DND-41 (cell line): ENCODE measurements around the gene CCHCR1.
"Not testable (repeated sequence)": the region's sequence is repeated elsewhere in the genome, so short reads cannot be mapped to it uniquely, and the experiment has no call there.

Source experiments
- ATAC-seq: fragments of 200-7000 bp; cut with Tn5 transposase; 3 replicates; pipeline ENCODE4 v1.9.1; 2021; ENCODE audit warnings: low read depth; ENCODE audit not compliant: insufficient read depth
- DNase-seq: peaks from one replicate; pipeline ENCODE4 v3.0.0-alpha.2; 2020
- H2AFZ ChIP-seq: 2 replicates; pipeline ENCODE4 v1.6.0; 2012; ENCODE audit warnings: low read depth, low read length
- H3K27ac ChIP-seq: 2 replicates; pipeline ENCODE4 v1.5.1; 2012; ENCODE audit warnings: low read length, inconsistent platforms
- H3K27me3 ChIP-seq: fragments of 200-600 bp; sonication (generic); 2 replicates; pipeline ENCODE4 v1.6.0; 2012; ENCODE audit warnings: low read length, mild to moderate bottlenecking, inconsistent platforms; ENCODE audit not compliant: insufficient read depth, poor library complexity
- H3K36me3 ChIP-seq: 2 replicates; pipeline ENCODE4 v1.5.1; 2012; ENCODE audit warnings: low read length, inconsistent platforms; ENCODE audit not compliant: insufficient read depth
- H3K4me1 ChIP-seq: 2 replicates; pipeline ENCODE4 v1.5.1; 2012; ENCODE audit warnings: mild to moderate bottlenecking, low read length; ENCODE audit not compliant: insufficient read depth
- H3K4me2 ChIP-seq: 2 replicates; pipeline ENCODE4 v1.6.0; 2012; ENCODE audit warnings: mild to moderate bottlenecking, moderate library complexity, low read length, inconsistent platforms; ENCODE audit not compliant: insufficient read depth
- H3K4me3 ChIP-seq, 2 experiments: fragments of 200-600 bp in 1 of 2; shearing (Covaris generic) in 1 of 2; 2 replicates each; pipeline ENCODE4 v1.5.1; 2012 to 2016; ENCODE audit warnings: inconsistent platforms in 2 of 2, low read length in 2 of 2, mild to moderate bottlenecking in 2 of 2, low read depth in 1 of 2, moderate library complexity in 1 of 2
- H3K79me2 ChIP-seq: 2 replicates; pipeline ENCODE4 v1.6.0; 2012; ENCODE audit warnings: low read length, inconsistent platforms; ENCODE audit not compliant: insufficient read depth
- H3K9ac ChIP-seq: 2 replicates; pipeline ENCODE4 v1.6.0; 2012; ENCODE audit warnings: low read depth, mild to moderate bottlenecking, inconsistent platforms, low read length, moderate library complexity
- H3K9me3 ChIP-seq: 2 replicates; pipeline ENCODE4 v1.5.1; 2012; ENCODE audit warnings: low read length, moderate library complexity, mild to moderate bottlenecking, inconsistent platforms; ENCODE audit not compliant: insufficient read depth, severe bottlenecking
- H4K20me1 ChIP-seq: 2 replicates; pipeline ENCODE4 v1.6.0; 2012; ENCODE audit warnings: low read length; ENCODE audit not compliant: insufficient read depth
- EZH2 ChIP-seq: IDR thresholded peaks from 3 replicates; pipeline ENCODE4 v1.6.1; 2012; ENCODE audit warnings: borderline replicate concordance, low read depth, mild to moderate bottlenecking, moderate library complexity, low read length, inconsistent platforms; ENCODE audit not compliant: severe bottlenecking
- TF ChIP-seq, protein P1 (sequence below): IDR thresholded peaks from 2 replicates; pipeline ENCODE4 v1.5.1; 2012; ENCODE audit warnings: borderline replicate concordance, low read length, moderate library complexity, mild to moderate bottlenecking; ENCODE audit not compliant: poor library complexity, severe bottlenecking; ENCODE audit errors: extremely low read depth

Gene CCHCR1

DNA sequence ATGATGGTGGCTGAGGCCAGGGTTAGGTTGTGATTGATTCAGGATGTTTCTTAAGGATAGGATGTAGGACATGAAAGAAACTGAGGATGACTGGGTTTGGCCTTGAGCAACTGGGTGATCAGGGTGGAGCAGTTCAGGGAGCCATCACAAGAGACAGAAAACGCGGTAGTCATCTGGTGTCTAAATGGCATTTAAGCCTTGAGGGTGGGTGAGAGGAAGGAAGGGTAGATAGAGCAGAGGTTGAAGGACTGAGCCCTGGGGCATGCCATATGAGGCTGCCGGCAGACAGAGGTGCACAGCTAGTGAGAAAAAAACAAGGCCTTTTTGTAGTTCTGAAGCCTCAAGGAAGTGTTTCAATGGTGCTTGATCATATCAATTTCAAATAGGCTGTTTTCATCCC is 11.0 kb upstream of the CCHCR1 start:
- Histone ChIP-seq H3K9me3 (no peaks in the 10 kb centered on the region), H3K4me1 (no peaks in the 10 kb centered on the region), H3K9ac (no peak overlapping the region), H3K4me2 (no peak overlapping the region), H3K27me3 (no peaks in the 10 kb centered on the region), H2AFZ (no peak overlapping the region), H3K79me2 (no peaks in the 10 kb centered on the region), H3K4me3 (no peak overlapping the region), H3K27ac (no peak overlapping the region), H3K36me3 (peaks cover 12% of the 10 kb centered on the region; the same call in 1 of the 2 replicates), H4K20me1 (peaks cover 3% of the 10 kb centered on the region; the same call in 1 of the 2 replicates)
- no peak for DNase-seq
- no peak for ATAC-seq
- TF ChIP-seq, protein P1, sequence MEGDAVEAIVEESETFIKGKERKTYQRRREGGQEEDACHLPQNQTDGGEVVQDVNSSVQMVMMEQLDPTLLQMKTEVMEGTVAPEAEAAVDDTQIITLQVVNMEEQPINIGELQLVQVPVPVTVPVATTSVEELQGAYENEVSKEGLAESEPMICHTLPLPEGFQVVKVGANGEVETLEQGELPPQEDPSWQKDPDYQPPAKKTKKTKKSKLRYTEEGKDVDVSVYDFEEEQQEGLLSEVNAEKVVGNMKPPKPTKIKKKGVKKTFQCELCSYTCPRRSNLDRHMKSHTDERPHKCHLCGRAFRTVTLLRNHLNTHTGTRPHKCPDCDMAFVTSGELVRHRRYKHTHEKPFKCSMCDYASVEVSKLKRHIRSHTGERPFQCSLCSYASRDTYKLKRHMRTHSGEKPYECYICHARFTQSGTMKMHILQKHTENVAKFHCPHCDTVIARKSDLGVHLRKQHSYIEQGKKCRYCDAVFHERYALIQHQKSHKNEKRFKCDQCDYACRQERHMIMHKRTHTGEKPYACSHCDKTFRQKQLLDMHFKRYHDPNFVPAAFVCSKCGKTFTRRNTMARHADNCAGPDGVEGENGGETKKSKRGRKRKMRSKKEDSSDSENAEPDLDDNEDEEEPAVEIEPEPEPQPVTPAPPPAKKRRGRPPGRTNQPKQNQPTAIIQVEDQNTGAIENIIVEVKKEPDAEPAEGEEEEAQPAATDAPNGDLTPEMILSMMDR = no peak
- TF ChIP-seq EZH2 = no peak

DNA sequence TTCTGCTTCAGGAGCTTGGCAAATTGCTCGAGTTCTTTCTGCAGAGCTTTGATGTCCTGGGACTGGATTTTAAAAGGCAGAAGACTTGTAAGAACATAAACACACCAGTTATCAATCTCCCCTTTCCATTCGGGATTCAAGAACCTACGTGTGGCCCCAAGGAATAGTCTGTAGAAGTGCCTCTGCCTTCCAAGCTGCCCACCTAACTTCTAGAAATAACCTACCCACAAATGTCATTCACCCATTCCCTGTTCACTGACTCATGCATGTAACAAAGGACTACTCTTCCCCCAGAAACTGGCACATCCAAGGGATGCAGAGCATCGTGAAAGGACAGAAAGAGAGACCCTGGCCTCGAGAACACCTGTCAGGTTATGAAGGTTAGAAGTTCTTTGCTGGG is 8.4 kb upstream of the CCHCR1 start:
- peaks cover 38% of the 10 kb centered on the region for H3K36me3 ChIP-seq
- H2AFZ ChIP-seq = no peak overlapping the region
- no peaks in the 10 kb centered on the region for H3K9me3 ChIP-seq
- H3K79me2 ChIP-seq = peaks cover 22% of the 10 kb centered on the region
- no peaks in the 10 kb centered on the region for H3K27me3 ChIP-seq
- H3K27ac ChIP-seq = no peak overlapping the region
- H3K4me1 ChIP-seq = peaks cover 22% of the 10 kb centered on the region
- DNase-seq (no peak), ATAC-seq (no peak)
- no peak overlapping the region for H3K4me3 ChIP-seq
- no peak overlapping the region for H3K9ac ChIP-seq
- H3K4me2 ChIP-seq = no peak overlapping the region
- TF ChIP-seq EZH2 = no peak
- TF ChIP-seq, protein P1 = no peak
- H4K20me1 ChIP-seq = peaks cover 21% of the 10 kb centered on the region; the same call in 1 of the 2 replicates

DNA sequence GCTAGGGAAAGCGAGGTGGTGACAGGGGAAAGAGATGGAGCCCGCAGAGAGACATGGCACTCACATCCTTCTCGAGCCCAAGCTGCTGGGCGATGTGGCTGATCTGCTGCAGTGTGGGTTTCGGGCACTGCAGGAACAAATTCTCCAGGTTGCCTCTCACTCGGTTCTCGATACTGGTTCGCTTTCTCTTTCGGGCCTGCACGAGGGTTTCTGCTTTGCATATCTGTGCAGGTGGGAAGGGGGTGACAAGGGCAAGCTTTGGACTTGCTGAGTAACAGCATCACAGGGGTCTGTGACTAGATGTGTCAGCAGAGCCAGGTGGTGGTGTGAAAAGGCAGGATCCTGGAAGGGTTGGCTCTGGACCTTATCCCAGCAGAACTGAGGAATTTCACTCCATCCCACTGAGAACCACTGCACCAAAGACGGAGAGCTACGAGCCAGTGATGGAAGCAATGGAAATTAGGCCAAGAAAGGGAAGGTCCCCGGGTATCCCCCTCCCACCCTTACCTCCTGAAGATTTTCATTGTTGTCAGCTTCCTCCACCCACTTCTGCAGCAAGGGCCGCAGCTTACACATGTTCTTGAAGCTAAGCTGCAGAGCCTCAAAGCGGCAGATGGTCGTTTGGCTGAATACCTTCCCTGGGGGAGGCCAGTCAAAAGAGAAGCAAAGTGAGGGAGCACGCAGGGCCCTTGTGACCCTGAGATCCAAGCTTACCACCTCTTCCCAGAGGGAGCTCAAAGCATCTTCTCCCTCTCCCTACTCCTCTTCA is 7.6 kb upstream of the CCHCR1 start:
- DNase-seq, H2AFZ ChIP-seq, H3K9ac ChIP-seq, H3K27ac ChIP-seq, H3K27me3 ChIP-seq, ATAC-seq, H3K9me3 ChIP-seq, H3K4me3 ChIP-seq, H3K4me2 ChIP-seq: not testable (repeated sequence)
- H4K20me1 ChIP-seq = peaks cover 21% of the 10 kb centered on the region; the same call in 1 of the 2 replicates
- H3K79me2 ChIP-seq = peaks cover 29% of the 10 kb centered on the region
- H3K36me3 ChIP-seq = peaks cover 44% of the 10 kb centered on the region
- H3K4me1 ChIP-seq = peaks cover 29% of the 10 kb centered on the region

GRCh38 chr6:31164475-31165063 is 7.0 kb upstream of the CCHCR1 start:
- not testable (repeated sequence) for H3K9me3 ChIP-seq, H3K27ac ChIP-seq, H3K9ac ChIP-seq, H3K4me3 ChIP-seq, ATAC-seq, H2AFZ ChIP-seq, DNase-seq, H3K4me2 ChIP-seq, H3K27me3 ChIP-seq
- peaks cover 50% of the 10 kb centered on the region for H3K36me3 ChIP-seq
- H4K20me1 ChIP-seq = peaks cover 23% of the 10 kb centered on the region
- H3K4me1 ChIP-seq = peaks cover 36% of the 10 kb centered on the region
- peaks cover 36% of the 10 kb centered on the region for H3K79me2 ChIP-seq
